SK-N-SH (cell line): Measurements from ENCODE around the gene SNX24. TPM values are rescaled to one million over a fixed set of nuclear protein-coding genes. Genes with fewer than 3 reads are reported as not detected.
A peak's percentile ranks its signal among the peaks of the same experiment; 100 is the strongest.

Experiments
- CTCF ChIA-PET: fragments of 300-600, 350-600 bp; formaldehyde crosslinking; extraction: SDS; loops from one replicate; lab custom pipeline; 2021; lab: Yijun Ruan, JAX
- POLR2A ChIA-PET: fragments of 350-600 bp; sonication (Branson Sonifier 250); formaldehyde crosslinking; extraction: SDS; loops from one replicate; lab custom pipeline; 2020; ENCODE audit warnings: antibody characterized with exemption, inconsistent platforms; lab: Yijun Ruan, JAX
- DNase-seq: peaks from one replicate; pipeline ENCODE4 v3.0.0; 2012
- H2AFZ ChIP-seq: fragments of 200-600 bp; sonication (generic); 2 replicates; pipeline ENCODE4 v1.8.1; 2016; ENCODE audit warnings: antibody characterized with exemption, mild to moderate bottlenecking, low read depth
- H3F3A ChIP-seq: fragments of 200-600 bp; sonication (generic); replicated peaks from 2 replicates; pipeline ENCODE3; 2016; ENCODE audit warnings: antibody characterized with exemption, mild to moderate bottlenecking; ENCODE audit not compliant: insufficient read depth
- H3K27ac ChIP-seq, 2 experiments: fragments of 200-500 bp in 1 of 2; fragments of 200-600 bp in 1 of 2; sonication (Bioruptor generic) in 1 of 2; sonication (generic), shearing (Covaris generic) in 1 of 2; 2 replicates each; pipeline versions ENCODE4 v1.5.1 to v1.6.1; 2014 to 2016; ENCODE audit warnings: low read depth in 2 of 2, inconsistent platforms in 1 of 2, low read length in 1 of 2, mild to moderate bottlenecking in 1 of 2, mixed read lengths in 1 of 2
- H3K27me3 ChIP-seq: fragments of 200-600 bp; sonication (generic), shearing (Covaris generic); 2 replicates; pipeline ENCODE4 v1.6.1; 2016; ENCODE audit warnings: mixed run types; ENCODE audit not compliant: insufficient read depth
- H3K36me3 ChIP-seq, 2 experiments: fragments of 200-500 bp in 1 of 2; fragments of 200-600 bp in 1 of 2; sonication (Bioruptor generic) in 1 of 2; sonication (generic) in 1 of 2; replicated peaks in 1 of 2; 2 replicates each; pipeline versions ENCODE3 to v1.5.1; 2014 to 2016; ENCODE audit warnings: low read length in 1 of 2, mild to moderate bottlenecking in 1 of 2; ENCODE audit not compliant: insufficient read depth in 2 of 2, control insufficient read depth in 1 of 2
- H3K4me1 ChIP-seq, 2 experiments: fragments of 200-500 bp in 1 of 2; fragments of 200-600 bp in 1 of 2; sonication (Bioruptor generic) in 1 of 2; sonication (generic), shearing (Covaris generic) in 1 of 2; 2 replicates each; pipeline versions ENCODE4 v1.5.1 to v1.6.1; 2014 to 2016; ENCODE audit warnings: low read depth in 1 of 2, low read length in 1 of 2, mixed run types in 1 of 2; ENCODE audit not compliant: insufficient read depth in 2 of 2, control insufficient read depth in 1 of 2
- H3K4me2 ChIP-seq: fragments of 200-600 bp; sonication (generic), shearing (Covaris generic); 2 replicates; pipeline ENCODE4 v1.6.1; 2017; ENCODE audit warnings: mixed run types
- H3K4me3 ChIP-seq, 2 experiments: fragments of 200-500 bp in 1 of 2; fragments of 200-600 bp in 1 of 2; sonication (Bioruptor generic) in 1 of 2; sonication (generic), shearing (Covaris generic) in 1 of 2; 2 replicates each; pipeline versions ENCODE4 v1.5.1 to v1.8.1; 2014 to 2016; ENCODE audit warnings: low read depth in 2 of 2, inconsistent platforms in 1 of 2, low read length in 1 of 2, mild to moderate bottlenecking in 1 of 2, mixed read lengths in 1 of 2, moderate library complexity in 1 of 2
- H3K79me2 ChIP-seq: fragments of 200-600 bp; sonication (generic); 2 replicates; pipeline ENCODE4 v1.8.1; 2017; ENCODE audit warnings: mild to moderate bottlenecking; ENCODE audit not compliant: insufficient read depth
- H3K9ac ChIP-seq: fragments of 200-600 bp; sonication (generic); 2 replicates; pipeline ENCODE4 v1.6.1; 2017; ENCODE audit warnings: mixed run types
- H3K9me2 ChIP-seq: fragments of 200-600 bp; sonication (generic); 2 replicates; pipeline ENCODE4 v1.6.1; 2017; ENCODE audit warnings: mixed run types
- H3K9me3 ChIP-seq: fragments of 200-600 bp; sonication (generic); 2 replicates; pipeline ENCODE4 v1.6.1; 2017; ENCODE audit warnings: mixed run types, mild to moderate bottlenecking, moderate library complexity
- H4K20me1 ChIP-seq: fragments of 200-600 bp; sonication (generic); 2 replicates; pipeline ENCODE4 v1.6.1; 2017; ENCODE audit warnings: mild to moderate bottlenecking, mixed run types; ENCODE audit not compliant: insufficient read depth
- CHD2 ChIP-seq: fragments of 150-350 bp; IDR thresholded peaks from 2 replicates; pipeline ENCODE4 v1.6.1; 2018; ENCODE audit warnings: low read length; ENCODE audit not compliant: partially characterized antibody
- CTCF ChIP-seq: fragments of 200-600 bp; sonication (generic); IDR thresholded peaks from 2 replicates; pipeline ENCODE4 v1.6.1; 2017; ENCODE audit warnings: antibody characterized with exemption, mild to moderate bottlenecking, moderate library complexity
- EP300 ChIP-seq, 2 experiments: IDR thresholded peaks; 2 replicates each; pipeline versions ENCODE4 v1.4.0 to v1.6.1; 2012; ENCODE audit warnings: borderline replicate concordance in 1 of 2, low read depth in 1 of 2, low read length in 1 of 2
- IRF3 ChIP-seq: fragments of 150-350 bp; IDR thresholded peaks from 2 replicates; pipeline ENCODE4 v1.6.1; 2016; ENCODE audit warnings: mild to moderate bottlenecking, low read depth, low read length
- JUND ChIP-seq: IDR thresholded peaks from 2 replicates; pipeline ENCODE4 v1.4.0; 2012
- MXI1 ChIP-seq: IDR thresholded peaks from 2 replicates; pipeline ENCODE4 v1.6.1; 2012; ENCODE audit warnings: mild to moderate bottlenecking, low read depth, low read length, improper control_type of control experiment
- NFIC ChIP-seq: IDR thresholded peaks from 2 replicates; pipeline ENCODE4 v1.4.0; 2012; ENCODE audit warnings: borderline replicate concordance
- POLR2AphosphoS5 ChIP-seq: IDR thresholded peaks from 2 replicates; pipeline ENCODE4 v1.6.1; 2012; ENCODE audit warnings: low read depth, low read length
- RCOR1 ChIP-seq: fragments of 150-350 bp; IDR thresholded peaks from 2 replicates; pipeline ENCODE4 v1.6.1; 2017; ENCODE audit warnings: antibody characterized with exemption, low read length
- RFX5 ChIP-seq: IDR thresholded peaks from 2 replicates; pipeline ENCODE4 v1.6.1; 2012; ENCODE audit warnings: mild to moderate bottlenecking, improper control_type of control experiment, low read length
- RXRA ChIP-seq: IDR thresholded peaks from 2 replicates; pipeline ENCODE4 v1.4.0; 2012; ENCODE audit warnings: low read depth, mild to moderate bottlenecking, borderline replicate concordance
- TEAD4 ChIP-seq: IDR thresholded peaks from 2 replicates; pipeline ENCODE4 v1.4.0; 2012; ENCODE audit warnings: mild to moderate bottlenecking, borderline replicate concordance; ENCODE audit not compliant: insufficient read depth
- YY1 ChIP-seq: IDR thresholded peaks from 2 replicates; pipeline ENCODE4 v1.4.0; 2012; ENCODE audit warnings: low read depth, mild to moderate bottlenecking
- WGBS: methylation state at CpG from one replicate; pipeline ENCODE4 v1.1.6; 2017; ENCODE audit warnings: low lambda C conversion rate; 5-methylcytosine and 5-hydroxymethylcytosine counted together
- polyA plus RNA-seq, 3 experiments: library from polyadenylated mRNA; depleted of rRNA; stranded (reverse); fragments of >200 nt; gene quantifications; 2 replicates each; pipeline ENCODE4 v1.2.3, GENCODE V29; 2012

Gene SNX24
- polyA plus RNA-seq, 1 of the 3 experiments (the other 2 are of a cell fraction), result 8.2 TPM

- peak; percentile 1 for DNase-seq
- WGBS, result 93% methylated on average over 5 of the region's 5 CpGs
- no peak overlapping the region for H3K9ac ChIP-seq
- peaks cover 38 to 42% of the 10 kb centered on the region in 2 experiments for H3K36me3 ChIP-seq
- TF ChIP-seq IRF3, result no peak
- TF ChIP-seq, all 33 proteins: peak for 0
- no peaks in the 10 kb centered on the region for H3K27me3 ChIP-seq
- peaks cover 2% of the 10 kb centered on the region for H3F3A ChIP-seq
- CTCF ChIA-PET, result interaction anchor here (0.7 to 1.2 kb wide), 2 partner anchors 112 to 528 kb away, joined by 3 to 4 read pairs; no protein-coding TSS in a partner anchor
- no peak overlapping the region for H3K27ac ChIP-seq
- no peak overlapping the region for H3K4me3 ChIP-seq
- no peak overlapping the region for H2AFZ ChIP-seq
- no peaks in the 10 kb centered on the region for H3K4me1 ChIP-seq
- H3K9me2 ChIP-seq, result no peaks in the 10 kb centered on the region
- no peaks in the 10 kb centered on the region for H4K20me1 ChIP-seq
- H3K79me2 ChIP-seq, result no peaks in the 10 kb centered on the region
- no peak overlapping the region for H3K4me2 ChIP-seq
- POLR2A ChIA-PET, result no interaction called here
- no peaks in the 10 kb centered on the region for H3K9me3 ChIP-seq
Measured at GRCh38 chr5:122816756-122817155, 28.7 kb upstream of the SNX24 start.

- H4K20me1 ChIP-seq, result no peaks in the 10 kb centered on the region
- no peaks in the 10 kb centered on the region for H3K9me3 ChIP-seq
- ChIA-PET POLR2A (no interaction called here), CTCF (no interaction called here)
- no peak for TF ChIP-seq EP300 (IDR thresholded peaks at IDR 0.05; ENCODE audit: borderline replicate concordance in 1 of 2, low read depth in 1 of 2, low read length in 1 of 2)
- no peak for TF ChIP-seq POLR2AphosphoS5
- no peak for TF ChIP-seq RCOR1
- TF ChIP-seq NFIC, result no peak
- no peak for TF ChIP-seq YY1
- TF ChIP-seq CHD2, result no peak
- TF ChIP-seq RFX5, result no peak
- TF ChIP-seq MXI1, result no peak
- no peak for TF ChIP-seq JUND
- TF ChIP-seq RXRA, result no peak
- WGBS, result 95% methylated on average over 1 of the region's 1 CpG
- peaks cover 7% of the 10 kb centered on the region for H3F3A ChIP-seq
- H3K79me2 ChIP-seq, result no peaks in the 10 kb centered on the region
- no peaks in the 10 kb centered on the region for H3K4me1 ChIP-seq
- no peak overlapping the region for H3K9ac ChIP-seq
- no peak overlapping the region for H3K4me3 ChIP-seq
- H3K27me3 ChIP-seq, result no peaks in the 10 kb centered on the region
- no peak overlapping the region for H2AFZ ChIP-seq
- no peak overlapping the region for H3K4me2 ChIP-seq
- peaks cover 18 to 34% of the 10 kb centered on the region in 2 experiments for H3K36me3 ChIP-seq
- no peak overlapping the region for H3K27ac ChIP-seq
- DNase-seq, result no peak
- H3K9me2 ChIP-seq, result no peaks in the 10 kb centered on the region
Measured at GRCh38 chr5:122831984-122832383, 13.4 kb upstream of the SNX24 start.

GRCh38 chr5:122835681-122836080, 9.7 kb upstream of the SNX24 start:
- Histone ChIP-seq H3K4me2 (no peak overlapping the region), H3K27ac (no peak overlapping the region), H3F3A (peaks cover 7% of the 10 kb centered on the region), H2AFZ (no peak overlapping the region), H3K4me1 (no peaks in the 10 kb centered on the region), H3K9ac (no peak overlapping the region), H4K20me1 (no peaks in the 10 kb centered on the region), H3K9me2 (no peaks in the 10 kb centered on the region), H3K4me3 (no peak overlapping the region), H3K79me2 (no peaks in the 10 kb centered on the region), H3K9me3 (no peaks in the 10 kb centered on the region), H3K27me3 (no peaks in the 10 kb centered on the region), H3K36me3 (no peaks in the 10 kb centered on the region)
- no peak for DNase-seq
- TF ChIP-seq TEAD4, result no peak
- TF ChIP-seq CTCF, result peak; percentile 16; the same call in 1 of the 2 replicates
- WGBS, result 82% methylated on average over 1 of the region's 1 CpG
- POLR2A ChIA-PET, result no interaction called here
- CTCF ChIA-PET, result no interaction called here
